GM19099 (cell line): ENCODE data around the gene ST7.

Source experiments
- POLR2A ChIP-seq: IDR thresholded peaks from 3 replicates; pipeline ENCODE4 v1.6.1; 2011; ENCODE audit warnings: low read depth; ENCODE audit not compliant: insufficient read length; ENCODE audit errors: extremely low read depth

ST7 gene

DNA sequence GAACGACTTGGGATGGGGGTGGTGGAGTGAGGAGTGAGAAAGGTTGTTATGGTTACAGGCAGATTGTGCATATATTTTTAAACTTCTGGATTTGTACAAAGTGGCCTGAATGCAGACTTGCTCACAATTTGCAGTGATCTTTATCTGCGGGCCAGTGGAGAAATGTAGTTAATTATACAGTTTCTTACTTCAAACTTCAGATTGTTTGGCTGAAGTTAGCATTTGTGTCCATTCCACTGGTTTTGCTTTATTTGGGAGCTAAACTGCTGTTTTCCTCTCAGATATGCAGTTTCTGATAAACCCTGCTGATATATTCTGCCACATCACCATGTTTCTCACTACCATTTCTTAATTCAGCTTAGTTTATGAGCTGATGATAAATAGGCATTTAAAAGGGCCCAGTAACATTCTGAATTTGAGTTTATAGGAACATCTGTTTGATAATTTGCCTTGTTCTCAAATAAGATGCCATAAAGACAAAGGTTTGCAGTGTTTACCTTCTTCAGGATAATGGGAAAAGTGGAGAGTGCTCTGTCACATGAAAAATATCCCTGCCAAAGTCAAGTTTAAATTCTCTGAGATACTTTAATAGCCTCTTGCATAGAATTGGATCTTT, 170.1 kb downstream of the ST7 start:
- no peak for TF ChIP-seq POLR2A

DNA sequence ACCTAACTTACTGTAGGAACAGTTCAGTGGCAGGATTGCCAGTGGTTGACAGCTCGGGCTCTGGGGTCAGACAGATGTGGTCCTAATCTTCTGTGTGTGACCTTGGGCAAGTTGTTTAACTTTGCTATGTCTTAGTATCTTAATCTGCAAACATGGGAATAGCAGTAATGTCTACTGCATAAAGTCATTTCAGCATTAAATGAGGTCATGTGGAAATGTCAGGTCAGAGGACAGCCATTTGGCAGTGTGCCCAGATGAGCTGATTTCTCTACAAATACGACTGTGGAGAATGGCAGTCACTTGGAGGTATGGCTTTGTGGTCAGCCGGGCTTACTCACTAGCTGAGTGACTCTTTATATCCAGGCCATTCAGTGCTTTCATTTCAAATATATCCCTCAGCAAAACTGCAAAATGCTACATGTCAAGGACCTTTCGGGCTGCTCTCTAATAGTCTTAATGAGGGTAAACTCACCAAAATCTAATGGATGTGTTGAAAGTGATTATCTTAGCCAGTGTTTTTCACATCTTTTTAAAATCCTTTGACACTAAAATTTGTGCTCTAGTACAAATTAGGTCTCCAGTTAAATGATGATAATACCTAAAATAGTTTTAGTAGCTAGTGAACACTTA, 171.4 kb downstream of the ST7 start:
- TF ChIP-seq POLR2A: no peak

DNA sequence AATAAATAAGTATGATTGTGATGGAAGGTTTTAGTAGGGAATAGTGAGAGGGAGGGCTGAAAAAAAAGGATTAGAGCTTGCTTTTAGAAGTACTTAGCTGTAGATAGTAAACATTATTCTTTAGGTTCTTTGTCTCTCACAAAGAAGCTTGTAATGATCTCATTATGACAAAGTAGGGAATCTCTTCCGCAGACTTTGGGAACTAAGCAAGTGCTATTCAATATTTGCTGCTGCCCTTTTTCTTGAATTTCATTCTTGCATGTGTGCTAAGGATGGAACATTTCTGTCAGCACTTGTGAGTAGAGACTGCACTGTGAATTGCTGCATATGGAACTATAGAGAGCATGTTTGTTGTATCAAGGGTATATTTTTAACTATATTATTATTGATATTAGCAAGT, 173.4 kb downstream of the ST7 start:
- no peak for TF ChIP-seq POLR2A

GRCh38 chr7:117127585-117128168, 174.4 kb downstream of the ST7 start:
- no peak for TF ChIP-seq POLR2A

- TF ChIP-seq POLR2A: no peak
Measured at GRCh38 chr7:117129521-117129955, 176.2 kb downstream of the ST7 start.

GRCh38 chr7:117130262-117130661, 177.0 kb downstream of the ST7 start:
- no peak for TF ChIP-seq POLR2A

DNA sequence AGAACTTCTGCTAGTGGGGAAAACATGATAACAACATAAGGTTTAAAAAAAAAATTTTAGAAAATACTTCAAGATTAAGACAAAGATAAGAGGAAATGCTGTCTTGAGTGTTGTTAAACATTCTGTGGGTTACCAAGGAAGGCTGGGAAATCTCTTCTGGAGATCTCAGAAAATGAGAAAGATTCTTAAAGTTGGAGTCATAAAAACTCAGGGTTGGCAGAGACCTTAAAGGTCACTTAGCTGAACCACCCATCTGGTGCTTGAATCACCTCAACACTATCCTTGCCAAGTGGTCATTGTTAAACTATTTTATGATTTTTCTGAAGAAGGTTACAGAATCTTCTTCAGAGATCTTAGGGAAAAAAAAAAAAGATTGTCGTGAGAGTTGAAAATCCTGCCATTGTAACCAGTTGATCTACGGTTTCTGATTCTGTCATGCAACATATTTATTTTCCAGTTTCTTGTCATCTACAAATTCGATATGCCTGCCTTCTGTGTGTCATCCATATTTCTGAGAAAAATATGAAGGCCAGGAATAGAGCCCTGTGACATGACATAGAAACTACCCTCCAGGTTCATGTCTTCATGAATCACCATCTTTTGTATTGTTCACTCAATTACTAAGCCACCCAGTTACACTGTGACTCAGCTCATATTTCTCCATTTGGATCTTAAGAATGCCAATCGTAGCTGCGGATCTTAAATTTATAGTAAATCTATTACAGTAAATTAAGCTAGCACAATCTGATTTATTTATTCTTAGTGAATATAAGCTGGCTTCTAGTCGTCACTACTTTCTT, 179.2 kb downstream of the ST7 start:
- TF ChIP-seq POLR2A: no peak

GRCh38 chr7:117133125-117133524, 179.8 kb downstream of the ST7 start:
- TF ChIP-seq POLR2A: no peak

DNA sequence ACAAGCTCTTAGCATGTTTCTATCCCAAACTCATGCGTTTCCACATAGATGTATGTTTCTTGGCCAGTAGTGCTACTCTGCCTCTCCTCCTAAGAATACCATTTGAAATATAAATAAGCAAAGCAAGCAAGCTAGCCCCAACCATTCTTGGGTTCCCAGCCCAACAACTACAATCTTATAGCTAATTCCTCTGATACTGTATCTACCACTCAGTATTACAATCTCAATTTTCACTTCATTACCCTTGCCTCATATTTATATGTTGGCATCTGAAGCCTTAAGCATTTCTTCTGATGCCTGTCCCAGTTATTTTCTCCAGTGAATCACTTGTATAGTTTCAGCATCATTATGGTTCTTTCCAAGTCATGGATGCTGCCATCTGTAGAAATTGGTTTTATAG, 181.1 kb downstream of the ST7 start:
- TF ChIP-seq POLR2A: no peak

GRCh38 chr7:117134889-117135552, 181.7 kb downstream of the ST7 start:
- no peak for TF ChIP-seq POLR2A

GRCh38 chr7:117135553-117135891, 182.2 kb downstream of the ST7 start:
- TF ChIP-seq POLR2A: no peak

DNA sequence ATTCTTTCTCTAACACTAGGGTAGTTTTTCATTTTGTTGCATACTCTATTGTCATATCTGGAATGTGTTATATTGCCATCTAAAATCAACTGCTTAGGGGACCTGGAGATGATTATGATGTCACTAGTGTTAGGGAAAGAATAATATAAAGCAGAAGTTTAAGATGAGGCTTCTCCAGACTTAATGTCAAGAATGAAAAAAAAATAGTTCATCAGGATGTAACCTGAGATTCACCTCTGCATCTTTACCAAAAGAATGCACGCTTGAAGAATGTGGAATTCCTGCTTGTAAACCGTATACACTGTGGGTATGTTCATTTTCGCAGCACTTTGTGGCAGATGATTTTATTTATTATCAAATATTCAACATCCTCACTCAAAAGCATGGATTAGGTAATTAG, 184.6 kb downstream of the ST7 start:
- TF ChIP-seq POLR2A: no peak

- no peak for TF ChIP-seq POLR2A
Measured at GRCh38 chr7:117138495-117138894, 185.2 kb downstream of the ST7 start.

GRCh38 chr7:117138981-117139380, 185.7 kb downstream of the ST7 start:
- no peak for TF ChIP-seq POLR2A

- TF ChIP-seq POLR2A: no peak
Measured at GRCh38 chr7:117139397-117139984, 186.2 kb downstream of the ST7 start.
